Progenitor cell of endocrine pancreas (in vitro differentiated cells): ENCODE measurements around the gene TENT4A. TPM values are rescaled to one million over a fixed set of nuclear protein-coding genes. Genes with fewer than 3 reads are reported as not detected.

ENCODE experiments used
- DNase-seq: peaks from one replicate; pipeline ENCODE4 v3.0.0; 2021; ENCODE audit warnings: low spot score; ENCODE audit not compliant: unreplicated experiment
- H3K27ac Mint-ChIP-seq: 2 replicates; pipeline ENCODE4 v1.8.0; 2021; ENCODE audit warnings: mild to moderate bottlenecking, moderate library complexity, mixed read lengths
- H3K27me3 Mint-ChIP-seq: 2 replicates; pipeline ENCODE4 v1.8.0; 2021; ENCODE audit warnings: mixed read lengths
- H3K36me3 Mint-ChIP-seq: 2 replicates; pipeline ENCODE4 v1.8.0; 2022; ENCODE audit warnings: mixed read lengths; ENCODE audit not compliant: insufficient read depth
- H3K4me1 Mint-ChIP-seq: 2 replicates; pipeline ENCODE4 v1.8.0; 2021; ENCODE audit warnings: low read depth, mixed read lengths
- H3K4me3 Mint-ChIP-seq: 2 replicates; pipeline ENCODE4 v1.8.0; 2021; ENCODE audit warnings: low read depth, mild to moderate bottlenecking, moderate library complexity, mixed read lengths
- H3K9me3 Mint-ChIP-seq: 2 replicates; pipeline ENCODE4 v1.8.0; 2021; ENCODE audit warnings: low read depth, mixed read lengths
- total RNA-seq: library from RNA; stranded (reverse); gene quantifications from 2 replicates; pipeline ENCODE4 v1.2.1, GENCODE V29; 2021
- TF ChIP-seq, protein P1 (sequence below): fragments of 200-600 bp; sonication (generic); IDR thresholded peaks from one replicate; pipeline ENCODE4 v1.5.0; 2021; ENCODE audit warnings: antibody characterized with exemption, mild to moderate bottlenecking; ENCODE audit not compliant: unreplicated experiment

Gene TENT4A
- total RNA-seq, 1 donor from 2014 or later: 30.0 TPM

DNA sequence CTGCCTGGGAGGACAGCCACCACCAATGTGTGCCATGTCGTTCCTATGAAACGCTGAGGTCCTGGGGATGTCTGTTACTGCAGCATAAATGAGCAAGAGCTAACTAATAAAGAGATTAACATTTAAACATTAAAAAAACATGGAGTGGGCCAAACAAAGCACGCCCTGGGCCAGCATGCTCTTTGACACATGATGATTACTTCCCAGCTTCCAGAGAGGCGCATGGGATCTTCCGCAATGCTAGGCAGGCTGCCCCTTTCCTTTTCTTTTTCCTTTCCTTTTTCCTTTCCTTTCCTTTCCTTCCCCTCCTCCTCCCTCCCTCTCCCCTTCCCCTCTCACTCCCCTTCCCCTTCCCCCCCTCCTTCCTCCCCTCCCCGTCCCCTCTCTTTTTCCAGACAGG is 10.6 kb upstream of the TENT4A start:
- TF ChIP-seq, protein P1, sequence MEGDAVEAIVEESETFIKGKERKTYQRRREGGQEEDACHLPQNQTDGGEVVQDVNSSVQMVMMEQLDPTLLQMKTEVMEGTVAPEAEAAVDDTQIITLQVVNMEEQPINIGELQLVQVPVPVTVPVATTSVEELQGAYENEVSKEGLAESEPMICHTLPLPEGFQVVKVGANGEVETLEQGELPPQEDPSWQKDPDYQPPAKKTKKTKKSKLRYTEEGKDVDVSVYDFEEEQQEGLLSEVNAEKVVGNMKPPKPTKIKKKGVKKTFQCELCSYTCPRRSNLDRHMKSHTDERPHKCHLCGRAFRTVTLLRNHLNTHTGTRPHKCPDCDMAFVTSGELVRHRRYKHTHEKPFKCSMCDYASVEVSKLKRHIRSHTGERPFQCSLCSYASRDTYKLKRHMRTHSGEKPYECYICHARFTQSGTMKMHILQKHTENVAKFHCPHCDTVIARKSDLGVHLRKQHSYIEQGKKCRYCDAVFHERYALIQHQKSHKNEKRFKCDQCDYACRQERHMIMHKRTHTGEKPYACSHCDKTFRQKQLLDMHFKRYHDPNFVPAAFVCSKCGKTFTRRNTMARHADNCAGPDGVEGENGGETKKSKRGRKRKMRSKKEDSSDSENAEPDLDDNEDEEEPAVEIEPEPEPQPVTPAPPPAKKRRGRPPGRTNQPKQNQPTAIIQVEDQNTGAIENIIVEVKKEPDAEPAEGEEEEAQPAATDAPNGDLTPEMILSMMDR: no peak
- no peaks in the 10 kb centered on the region for H3K36me3 Mint-ChIP-seq
- no peaks in the 10 kb centered on the region for H3K9me3 Mint-ChIP-seq
- no peak overlapping the region for H3K4me3 Mint-ChIP-seq
- no peak for DNase-seq
- peaks cover 24% of the 10 kb centered on the region for H3K27me3 Mint-ChIP-seq
- no peak overlapping the region for H3K27ac Mint-ChIP-seq
- H3K4me1 Mint-ChIP-seq: peaks cover 4% of the 10 kb centered on the region

DNA sequence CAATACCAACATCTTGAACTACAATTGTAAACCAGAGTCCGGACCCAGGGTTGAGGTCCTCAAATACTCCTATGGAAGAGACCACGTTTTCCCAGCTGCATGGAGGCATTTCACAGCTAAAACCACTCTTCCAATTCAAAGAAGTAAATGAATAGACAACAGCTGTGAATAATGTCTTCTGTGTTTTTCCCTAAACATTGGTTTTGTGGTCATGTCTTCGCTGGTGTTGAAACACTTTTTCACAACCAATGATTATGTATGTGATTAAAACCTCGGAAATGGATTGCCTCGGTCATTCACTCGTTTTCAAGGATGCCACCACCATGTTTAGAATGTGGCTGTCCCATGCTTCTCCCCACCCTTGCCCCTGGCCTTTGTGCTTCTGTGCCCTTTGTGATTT is 9.4 kb upstream of the TENT4A start:
- no peak overlapping the region for H3K4me3 Mint-ChIP-seq
- TF ChIP-seq, protein P1: no peak
- no peak overlapping the region for H3K27ac Mint-ChIP-seq
- H3K4me1 Mint-ChIP-seq: peaks cover 4% of the 10 kb centered on the region
- H3K9me3 Mint-ChIP-seq: no peaks in the 10 kb centered on the region
- no peaks in the 10 kb centered on the region for H3K36me3 Mint-ChIP-seq
- peaks cover 24% of the 10 kb centered on the region for H3K27me3 Mint-ChIP-seq
- DNase-seq: no peak

DNA sequence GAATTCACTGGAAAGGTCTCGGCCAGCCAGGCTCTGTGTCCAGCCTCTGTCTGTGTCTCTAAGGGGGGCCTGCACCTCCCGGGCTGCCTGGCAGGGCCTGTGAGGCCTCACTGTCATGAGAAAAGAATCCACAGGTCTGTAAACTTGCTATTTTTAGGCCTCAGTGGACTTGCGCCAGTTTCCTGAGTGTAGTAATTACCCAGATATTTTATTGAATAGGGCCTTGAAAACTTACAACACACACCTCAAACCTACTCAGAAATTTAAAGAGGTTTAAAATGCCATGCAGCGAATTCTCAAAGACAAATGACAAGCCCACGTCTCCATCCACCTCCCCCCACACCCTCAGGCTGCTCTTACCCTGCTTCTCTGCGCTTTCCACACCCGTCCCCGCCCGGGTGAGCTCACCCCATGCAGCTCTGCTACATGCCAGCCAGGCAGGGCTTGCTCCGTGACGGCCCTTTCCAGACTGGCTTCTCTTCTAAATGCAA is 8.8 kb upstream of the TENT4A start:
- Mint-ChIP-seq H3K4me1 (peaks cover 4% of the 10 kb centered on the region), H3K4me3 (no peak overlapping the region), H3K27me3 (peaks cover 21% of the 10 kb centered on the region), H3K36me3 (no peaks in the 10 kb centered on the region), H3K9me3 (no peaks in the 10 kb centered on the region), H3K27ac (no peak overlapping the region)
- TF ChIP-seq, protein P1: no peak
- DNase-seq: no peak

DNA sequence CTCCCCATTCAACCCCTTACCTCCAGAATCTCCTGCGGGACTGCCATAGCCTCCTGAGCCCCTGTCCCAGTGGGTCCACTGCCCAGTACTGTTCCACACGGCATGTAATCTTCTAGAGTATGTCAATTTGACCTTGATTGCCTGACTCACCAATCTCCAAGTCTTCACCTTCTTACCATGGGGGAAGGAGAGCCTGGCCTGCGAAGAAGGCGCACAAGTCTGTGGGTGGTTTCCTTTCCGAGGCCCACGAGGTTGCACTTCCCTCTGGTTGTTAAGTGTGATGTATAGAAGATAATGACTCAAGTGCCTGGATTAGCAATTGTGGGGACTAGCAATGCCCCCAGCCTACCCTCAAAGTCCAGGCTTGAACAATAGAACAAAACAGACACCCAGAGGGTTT is 8.1 kb upstream of the TENT4A start:
- no peak overlapping the region for H3K27ac Mint-ChIP-seq
- H3K4me3 Mint-ChIP-seq: no peak overlapping the region
- H3K27me3 Mint-ChIP-seq: peaks cover 19% of the 10 kb centered on the region
- H3K9me3 Mint-ChIP-seq: no peaks in the 10 kb centered on the region
- peaks cover 2% of the 10 kb centered on the region for H3K4me1 Mint-ChIP-seq
- H3K36me3 Mint-ChIP-seq: no peaks in the 10 kb centered on the region
- TF ChIP-seq, protein P1: no peak
- no peak for DNase-seq

DNA sequence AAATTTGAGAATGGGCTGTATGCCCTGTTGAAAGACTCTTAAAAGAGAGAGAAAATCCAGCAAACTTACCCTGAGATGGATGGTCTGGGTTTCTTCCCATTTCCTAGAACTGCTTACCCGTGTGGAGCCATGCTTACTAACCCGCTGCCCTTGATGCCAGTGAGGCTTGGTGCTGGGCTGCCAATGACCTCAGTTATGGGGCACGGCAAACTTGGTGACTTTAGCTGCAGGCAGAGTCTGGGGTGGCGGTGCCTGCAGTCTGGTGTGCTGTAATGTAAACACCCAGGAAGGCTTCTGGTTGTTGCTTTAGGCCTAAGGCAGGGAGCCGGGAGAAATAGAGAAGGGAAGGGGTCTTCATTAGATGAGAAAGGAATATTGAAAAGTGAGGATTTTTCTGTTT is 7.3 kb upstream of the TENT4A start:
- DNase-seq: no peak
- H3K27me3 Mint-ChIP-seq: peaks cover 18% of the 10 kb centered on the region
- no peaks in the 10 kb centered on the region for H3K36me3 Mint-ChIP-seq
- TF ChIP-seq, protein P1: no peak
- H3K27ac Mint-ChIP-seq: no peak overlapping the region
- no peaks in the 10 kb centered on the region for H3K4me1 Mint-ChIP-seq
- no peaks in the 10 kb centered on the region for H3K9me3 Mint-ChIP-seq
- H3K4me3 Mint-ChIP-seq: no peak overlapping the region
